GM10847 (cell line): ENCODE measurements around the gene GLB1L3.

Experiments used
- POLR2A ChIP-seq: IDR thresholded peaks from 2 replicates; pipeline ENCODE4 v1.6.1; 2011; ENCODE audit not compliant: insufficient read length; ENCODE audit errors: extremely low read depth

Gene GLB1L3

GRCh38 chr11:134322553-134322952, 46.4 kb downstream of the GLB1L3 start:
- no peak for TF ChIP-seq POLR2A

DNA sequence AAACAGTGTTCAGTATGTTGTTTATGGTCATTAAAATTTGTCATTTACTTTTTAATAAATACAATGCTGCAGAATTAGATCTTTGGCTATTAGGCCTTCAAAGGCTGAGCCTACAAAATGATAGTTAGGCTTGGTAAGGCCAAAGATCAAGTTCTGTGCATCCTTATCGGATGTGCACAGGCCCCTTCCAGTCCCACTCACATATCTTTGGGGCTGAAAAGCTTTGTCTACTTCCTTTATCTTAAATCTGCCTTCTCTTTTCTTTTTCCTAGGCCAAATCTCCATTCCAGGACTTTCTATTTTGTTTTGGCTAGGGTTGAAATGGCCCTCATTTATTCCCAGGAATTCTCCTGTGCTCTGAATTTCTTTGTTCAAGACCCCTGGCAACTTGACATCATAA, 52.3 kb downstream of the GLB1L3 start:
- TF ChIP-seq POLR2A: no peak

DNA sequence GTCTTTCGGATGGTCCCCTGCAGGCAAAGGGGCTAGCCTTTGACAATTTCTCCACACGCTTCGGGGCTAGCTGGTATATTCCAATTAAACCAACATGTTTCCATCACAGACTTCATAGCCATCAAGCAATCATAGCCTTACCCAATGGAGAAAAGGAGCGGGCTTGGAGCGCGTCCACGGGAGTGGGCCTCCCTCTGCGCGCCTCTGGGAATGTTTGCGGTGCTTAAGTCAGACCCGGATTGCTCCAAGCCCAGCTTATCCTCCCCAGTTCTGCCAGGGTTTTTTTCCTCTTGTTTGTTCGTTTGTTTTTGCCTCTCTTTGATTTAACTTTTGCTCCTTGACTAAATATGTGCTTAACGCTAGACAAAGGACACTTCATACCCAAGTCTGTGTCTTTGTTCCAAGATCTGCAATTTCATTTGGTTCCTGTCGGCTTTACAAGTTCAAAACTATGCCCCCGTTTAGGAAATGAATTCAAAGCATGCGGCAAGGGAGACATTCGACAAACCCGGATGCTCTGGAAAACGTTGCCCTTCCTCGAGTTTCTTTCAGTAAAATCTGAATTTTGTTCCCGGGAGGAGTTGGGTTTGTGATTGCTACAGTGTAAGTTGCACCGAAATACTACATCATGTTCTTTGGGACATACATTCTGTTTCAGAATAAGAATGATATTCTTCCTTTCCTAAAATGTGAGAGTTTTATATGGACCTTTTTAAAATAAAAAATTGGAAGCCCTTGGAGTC, 54.6 kb downstream of the GLB1L3 start:
- no peak for TF ChIP-seq POLR2A

GRCh38 chr11:134331354-134332188, 55.4 kb downstream of the GLB1L3 start, which contains the start of gene GLB1L2:
Gene GLB1L2, plus strand, starts transcription at chr11:134331988. Its CDS starts 74 bp downstream, at chr11:134332062.
- TF ChIP-seq POLR2A: no peak

GRCh38 chr11:134332189-134332631, 56.0 kb downstream of the GLB1L3 start:
- TF ChIP-seq POLR2A: no peak

DNA sequence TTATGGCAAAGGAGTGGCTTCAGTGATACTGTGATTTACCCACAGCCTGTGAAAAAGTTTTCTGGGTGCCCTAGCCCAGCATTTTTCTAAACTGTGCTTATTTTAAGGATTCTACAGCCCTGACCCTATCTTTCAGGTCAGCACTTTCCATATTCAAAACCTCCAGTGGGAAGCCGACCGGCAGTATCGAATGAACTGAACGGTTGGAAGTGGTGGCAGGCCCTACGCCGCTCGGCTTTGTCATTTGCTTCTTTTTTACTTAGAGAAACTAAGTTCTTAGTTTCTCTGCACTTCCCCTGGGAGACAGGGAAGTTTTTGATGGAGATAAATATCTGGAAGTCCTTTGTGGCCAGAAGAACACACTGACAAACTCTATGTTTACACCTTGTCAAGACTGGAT, 56.6 kb downstream of the GLB1L3 start:
- no peak for TF ChIP-seq POLR2A

DNA sequence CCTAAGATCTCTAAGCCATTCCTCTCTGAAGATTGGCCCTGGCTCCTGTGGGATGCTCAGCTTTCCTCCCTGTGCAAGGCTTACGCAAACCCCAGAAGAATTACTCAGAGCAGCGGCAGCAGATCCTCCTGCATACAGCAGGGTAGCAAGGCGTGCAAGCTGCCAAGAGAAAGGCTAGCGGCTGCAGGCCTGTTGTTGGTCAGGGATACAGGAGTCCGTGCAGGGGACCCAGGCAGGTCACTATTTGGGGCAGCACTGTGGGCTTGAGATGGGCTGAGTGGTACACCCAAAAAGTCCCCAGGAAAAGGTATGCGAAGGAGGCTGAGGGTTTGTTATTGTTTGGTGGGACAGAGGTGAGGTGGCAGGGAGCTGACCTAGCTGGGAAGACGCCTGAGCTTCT, 57.1 kb downstream of the GLB1L3 start:
- TF ChIP-seq POLR2A: no peak

DNA sequence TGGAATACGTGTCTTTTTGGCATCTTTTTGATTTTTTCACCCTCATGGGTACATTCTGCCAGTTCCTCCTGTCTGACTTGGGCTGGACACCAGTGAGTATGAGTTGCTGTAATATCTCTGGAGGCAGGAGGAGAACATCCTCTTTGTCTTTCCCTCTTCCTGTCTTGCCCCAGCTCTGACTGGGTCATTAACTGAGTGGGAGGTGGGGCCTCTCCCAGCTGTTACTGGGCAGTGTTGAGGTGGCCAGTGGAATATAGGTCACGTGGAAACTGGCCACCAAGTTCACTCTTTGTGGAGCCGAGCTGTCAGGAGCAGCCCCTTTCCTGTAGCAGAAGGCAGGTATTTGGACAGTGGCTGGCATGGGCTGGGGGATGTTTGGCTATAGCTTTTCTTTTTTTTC, 57.8 kb downstream of the GLB1L3 start:
- no peak for TF ChIP-seq POLR2A

GRCh38 chr11:134334796-134335571, 58.8 kb downstream of the GLB1L3 start:
- TF ChIP-seq POLR2A: no peak

DNA sequence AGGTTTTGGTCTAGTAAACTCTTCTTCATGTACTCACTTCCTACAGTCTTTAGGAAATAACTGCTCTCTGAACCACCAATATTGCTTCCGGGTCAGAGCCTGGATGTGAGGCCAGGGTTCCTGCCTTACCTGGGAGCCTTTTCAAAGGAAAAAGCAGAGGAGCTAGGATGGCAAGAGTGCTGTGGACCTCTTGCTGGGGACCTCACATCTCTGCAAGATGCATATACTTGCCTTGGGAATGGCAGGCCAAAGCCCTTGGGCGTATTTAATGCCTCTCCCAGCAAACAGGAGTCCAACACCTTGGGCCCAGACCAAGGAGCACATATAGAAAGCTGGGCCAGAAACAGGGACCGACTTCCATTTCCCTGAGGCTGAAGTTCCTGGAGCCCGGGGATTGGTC, 60.9 kb downstream of the GLB1L3 start:
- no peak for TF ChIP-seq POLR2A

DNA sequence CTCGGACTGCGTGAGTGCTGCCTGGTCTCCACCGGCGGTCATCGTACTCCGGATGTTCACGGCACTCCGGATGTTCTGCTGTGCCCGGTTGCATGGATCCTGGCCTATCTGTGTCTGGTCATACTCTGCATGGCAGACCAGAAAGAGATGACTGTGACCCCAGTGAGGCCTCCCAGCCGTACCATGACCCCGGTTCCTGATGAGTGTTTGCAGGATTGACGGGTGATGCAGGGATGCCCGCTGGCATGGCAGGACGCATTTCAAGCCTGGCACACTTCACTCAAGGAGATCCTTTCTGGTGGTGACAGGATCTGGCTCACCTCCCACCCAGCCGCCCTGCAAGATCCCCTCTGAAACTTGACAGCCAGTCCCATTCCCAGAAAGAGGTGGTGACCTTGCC, 61.9 kb downstream of the GLB1L3 start:
- TF ChIP-seq POLR2A: no peak

- no peak for TF ChIP-seq POLR2A
Observed at GRCh38 chr11:134338654-134339053, 62.5 kb downstream of the GLB1L3 start.

GRCh38 chr11:134339756-134340155, 63.6 kb downstream of the GLB1L3 start:
- TF ChIP-seq POLR2A: no peak

DNA sequence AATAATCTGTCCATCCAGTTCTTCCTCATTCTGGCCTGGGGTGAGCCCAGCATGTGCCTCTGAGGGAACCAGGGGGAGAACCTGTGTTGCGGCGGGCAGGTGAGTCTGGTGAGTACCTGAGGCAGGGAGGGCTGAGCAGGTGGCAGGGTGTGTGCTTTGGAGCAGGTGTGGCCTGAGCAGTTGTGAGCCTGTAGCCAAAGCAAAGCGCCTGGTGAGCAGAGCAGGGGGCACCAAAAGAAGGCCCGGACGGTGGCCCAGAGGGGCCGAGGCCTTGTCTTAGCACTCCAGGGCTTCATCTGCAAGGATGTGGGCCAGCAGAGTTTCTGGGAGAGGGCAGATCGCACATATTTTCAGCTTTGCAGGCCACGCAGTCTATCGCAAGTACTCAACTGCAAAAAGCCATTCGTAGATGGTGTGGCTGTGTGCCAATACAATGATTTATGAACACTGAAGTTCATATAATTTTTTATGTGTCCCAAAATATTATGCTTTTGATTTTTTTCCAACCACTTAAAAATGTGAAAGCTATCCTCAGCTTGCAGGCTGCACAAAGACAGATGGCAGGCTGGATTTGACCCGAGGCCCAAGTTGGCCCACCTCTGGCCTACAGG, 64.3 kb downstream of the GLB1L3 start:
- no peak for TF ChIP-seq POLR2A

DNA sequence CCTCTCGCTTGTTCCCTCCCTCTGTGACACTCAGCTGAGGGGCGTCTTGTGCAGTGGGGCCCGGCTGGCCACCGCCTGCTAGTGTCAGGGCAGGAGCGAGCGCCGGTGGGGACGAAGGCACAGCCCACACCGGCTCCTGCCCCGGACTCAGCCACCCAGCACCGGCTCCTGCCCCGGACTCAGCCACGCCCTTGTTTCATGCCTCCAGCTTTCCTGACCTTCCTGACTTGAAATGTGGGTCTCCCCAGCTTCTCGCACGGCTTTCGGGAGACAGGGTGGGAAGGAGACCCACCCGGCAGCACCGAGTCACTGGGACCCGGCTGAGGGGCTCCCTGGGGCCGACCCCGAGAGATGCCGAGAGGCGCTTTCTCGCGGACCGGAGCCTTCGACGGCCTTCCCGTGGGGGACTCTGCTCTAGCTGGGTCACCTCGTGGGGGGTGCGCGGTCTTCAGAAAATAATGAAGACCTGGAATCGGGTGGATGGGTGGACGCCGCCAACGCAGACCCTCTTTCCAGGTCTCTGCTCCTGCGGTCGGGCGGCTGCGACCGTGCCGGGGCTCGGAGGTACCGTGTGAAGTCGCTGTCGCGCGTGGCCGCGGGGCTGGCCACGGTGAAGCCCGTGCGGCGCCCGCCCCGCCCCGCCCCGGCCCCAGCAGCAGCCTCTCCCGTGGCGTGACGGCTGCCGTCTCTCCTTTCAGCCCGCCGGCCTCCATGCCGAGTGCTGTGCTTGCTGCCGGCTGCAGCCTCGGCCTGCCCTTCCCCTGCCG, 65.8 kb downstream of the GLB1L3 start:
- TF ChIP-seq POLR2A: no peak
